H1 (cell line): ENCODE data around the gene BRPF1. TPM values are rescaled to one million over a fixed set of nuclear protein-coding genes. Genes with fewer than 3 reads are reported as not detected.

Experiments used
- CTCF ChIA-PET: fragments of 300-600 bp; sonication (Branson Sonifier 250); formaldehyde crosslinking; loops from one replicate; lab custom pipeline; 2021; ENCODE audit not compliant: partially characterized antibody; lab: Charles Lee
- POLR2A ChIA-PET: fragments of 300-600 bp; sonication (Branson Sonifier 250); formaldehyde crosslinking; loops from one replicate; lab custom pipeline; 2021; ENCODE audit warnings: inconsistent platforms; ENCODE audit not compliant: partially characterized antibody; lab: Charles Lee
- DNase-seq, 2 experiments: peaks; one replicate each; pipeline versions ENCODE4 v3.0.0 to v3.0.0-alpha.2; 2010 to 2022; ENCODE audit warnings: low spot score in 2 of 2, low read depth in 1 of 2, mixed read lengths in 1 of 2
- FAIRE-seq: peaks from 2 replicates; lab custom pipeline; 2011; peaks lifted over from hg19 to GRCh38; lab: Jason Lieb, UNC
- H2AFZ ChIP-seq: 2 replicates; pipeline ENCODE4 v1.8.1; 2012; ENCODE audit warnings: low read length, inconsistent platforms
- H2AK5ac ChIP-seq: 2 replicates; pipeline ENCODE4 v1.6.1; 2013; ENCODE audit warnings: low read depth, low read length
- H2BK120ac ChIP-seq: replicated peaks from 2 replicates; pipeline ENCODE3; 2013; ENCODE audit warnings: low read depth, low read length, inconsistent platforms
- H2BK12ac ChIP-seq: 2 replicates; pipeline ENCODE4 v1.6.1; 2013; ENCODE audit warnings: low read depth, low read length
- H2BK15ac ChIP-seq: 2 replicates; pipeline ENCODE4 v1.6.1; 2013; ENCODE audit warnings: low read length
- H2BK20ac ChIP-seq: 2 replicates; pipeline ENCODE4 v1.6.1; 2013; ENCODE audit warnings: low read length
- H2BK5ac ChIP-seq: 2 replicates; pipeline ENCODE4 v1.6.1; 2013; ENCODE audit warnings: low read depth, low read length
- H3K14ac ChIP-seq: 2 replicates; pipeline ENCODE4 v1.6.1; 2013; ENCODE audit warnings: inconsistent platforms; ENCODE audit not compliant: insufficient read length
- H3K18ac ChIP-seq: 2 replicates; pipeline ENCODE4 v1.6.1; 2013; ENCODE audit warnings: low read length; ENCODE audit errors: extremely low read depth
- H3K23ac ChIP-seq: 2 replicates; pipeline ENCODE4 v1.6.1; 2013; ENCODE audit warnings: inconsistent platforms; ENCODE audit not compliant: insufficient read length
- H3K23me2 ChIP-seq: 2 replicates; pipeline ENCODE4 v1.6.1; 2013; ENCODE audit warnings: low read depth, low read length
- H3K27ac ChIP-seq: 2 replicates; pipeline ENCODE4 v1.6.1; 2011; ENCODE audit warnings: low read depth, low read length, inconsistent platforms
- H3K27me3 ChIP-seq, 4 experiments: replicated peaks in 1 of 4; 1 replicate in 1 of 4; 2 replicates in 3 of 4; pipeline versions ENCODE4 v1.6.1 to v1.8.1; 2011 to 2013; ENCODE audit warnings: low read length in 3 of 4, mild to moderate bottlenecking in 3 of 4, inconsistent platforms in 2 of 4, mixed read lengths in 2 of 4, moderate library complexity in 1 of 4; ENCODE audit not compliant: control insufficient read depth in 3 of 4, insufficient read depth in 3 of 4; ENCODE audit errors: extremely low read depth in 1 of 4
- H3K36me3 ChIP-seq, 4 experiments: 2 replicates each; pipeline versions ENCODE4 v1.6.1 to v1.8.1; 2011 to 2013; ENCODE audit warnings: mild to moderate bottlenecking in 4 of 4, low read length in 3 of 4, moderate library complexity in 2 of 4, control low read depth in 1 of 4, inconsistent platforms in 1 of 4; ENCODE audit not compliant: insufficient read depth in 4 of 4, control insufficient read depth in 2 of 4
- H3K4ac ChIP-seq: replicated peaks from 2 replicates; pipeline ENCODE3; 2013; ENCODE audit warnings: low read length, low read depth, mixed read lengths, inconsistent platforms; ENCODE audit not compliant: insufficient read length
- H3K4me1 ChIP-seq, 4 experiments: replicated peaks in 1 of 4; 1 replicate in 1 of 4; 2 replicates in 3 of 4; pipeline versions ENCODE4 v1.6.1 to v1.8.1; 2011 to 2013; ENCODE audit warnings: low read length in 3 of 4, inconsistent platforms in 2 of 4, mixed read lengths in 1 of 4; ENCODE audit not compliant: insufficient read depth in 4 of 4, control insufficient read depth in 3 of 4
- H3K4me2 ChIP-seq, 2 experiments: 2 replicates each; pipeline versions ENCODE4 v1.6.1 to v1.8.1; 2011 to 2013; ENCODE audit warnings: low read depth in 2 of 2, low read length in 2 of 2, control low read depth in 1 of 2, inconsistent platforms in 1 of 2, mild to moderate bottlenecking in 1 of 2; ENCODE audit not compliant: insufficient read depth in 1 of 2
- H3K4me3 ChIP-seq, 4 experiments: fragments of 200-600, 300-600 bp in 1 of 4; sonication (generic), shearing (Covaris generic), sonication (Bioruptor Twin) in 1 of 4; 2 replicates each; pipeline versions ENCODE4 v1.5.1 to v1.8.1; 2011 to 2016; ENCODE audit warnings: low read length in 4 of 4, low read depth in 3 of 4, control low read depth in 2 of 4, inconsistent platforms in 2 of 4, mild to moderate bottlenecking in 2 of 4, mixed read lengths in 1 of 4, moderate library complexity in 1 of 4; ENCODE audit not compliant: insufficient read depth in 2 of 4; ENCODE audit errors: extremely low read depth in 1 of 4
- H3K56ac ChIP-seq: replicated peaks from 2 replicates; pipeline ENCODE3; 2013; ENCODE audit warnings: low read depth, mild to moderate bottlenecking, mixed read lengths, low read length, inconsistent platforms; ENCODE audit not compliant: insufficient read length
- H3K79me1 ChIP-seq: 2 replicates; pipeline ENCODE4 v1.6.1; 2013; ENCODE audit warnings: low read depth, low read length, control low read depth
- H3K79me2 ChIP-seq, 2 experiments: 2 replicates each; pipeline versions ENCODE4 v1.6.1 to v1.8.1; 2012 to 2013; ENCODE audit warnings: low read length in 2 of 2, mild to moderate bottlenecking in 2 of 2, inconsistent platforms in 1 of 2; ENCODE audit not compliant: insufficient read depth in 2 of 2, control insufficient read depth in 1 of 2
- H3K9ac ChIP-seq, 4 experiments: replicated peaks in 1 of 4; 1 replicate in 1 of 4; 2 replicates in 3 of 4; pipeline versions ENCODE4 v1.6.1 to v1.8.1; 2011 to 2013; ENCODE audit warnings: low read depth in 3 of 4, low read length in 3 of 4, control low read depth in 2 of 4, mild to moderate bottlenecking in 2 of 4, moderate library complexity in 2 of 4, inconsistent platforms in 1 of 4; ENCODE audit errors: extremely low read depth in 1 of 4
- H3K9me3 ChIP-seq, 2 experiments: 2 replicates each; pipeline versions ENCODE4 v1.6.1 to v1.8.1; 2012 to 2013; ENCODE audit warnings: mild to moderate bottlenecking in 2 of 2, moderate library complexity in 2 of 2, control low read depth in 1 of 2, inconsistent platforms in 1 of 2, low read depth in 1 of 2, low read length in 1 of 2, mixed read lengths in 1 of 2; ENCODE audit not compliant: insufficient read depth in 2 of 2
- H4K20me1 ChIP-seq, 2 experiments: replicated peaks in 1 of 2; 2 replicates each; pipeline versions ENCODE3 to v1.8.1; 2011 to 2013; ENCODE audit warnings: inconsistent platforms in 2 of 2, low read length in 2 of 2, mild to moderate bottlenecking in 1 of 2; ENCODE audit not compliant: insufficient read depth in 2 of 2, control insufficient read depth in 1 of 2
- H4K5ac ChIP-seq: 2 replicates; pipeline ENCODE4 v1.6.1; 2013; ENCODE audit warnings: low read length, low read depth, mixed read lengths, inconsistent platforms; ENCODE audit not compliant: insufficient read length
- H4K8ac ChIP-seq: 2 replicates; pipeline ENCODE4 v1.8.0; 2013; ENCODE audit warnings: mild to moderate bottlenecking, moderate library complexity, low read length, inconsistent platforms; ENCODE audit not compliant: insufficient read depth; ENCODE audit errors: extremely low read depth
- H4K91ac ChIP-seq: replicated peaks from 2 replicates; pipeline ENCODE3; 2013; ENCODE audit warnings: low read length, mixed read lengths, inconsistent platforms; ENCODE audit not compliant: insufficient read length
- TAF1 ChIP-seq: IDR thresholded peaks from 2 replicates; pipeline ENCODE4 v1.6.1; 2011; ENCODE audit warnings: mild to moderate bottlenecking, low read depth, low read length
- WGBS, 2 experiments: shearing (Covaris generic) in 1 of 2; methylation state at CpG; one replicate each; pipeline versions ENCODE4 v1.1.6 to v1.1.7; 2013 to 2015; ENCODE audit warnings: low lambda C conversion rate in 2 of 2, mixed read lengths in 2 of 2, inconsistent platforms in 1 of 2, low coverage in 1 of 2, missing lambda C conversion rate in 1 of 2; ENCODE audit not compliant: insufficient replicate concordance in 2 of 2, insufficient coverage in 1 of 2, insufficient read length in 1 of 2; ENCODE audit errors: extremely low coverage in 1 of 2, missing lambda C conversion rate in 1 of 2; 5-methylcytosine and 5-hydroxymethylcytosine counted together
- polyA plus RNA-seq, 7 experiments: library from polyadenylated mRNA; depleted of rRNA in 3 of 7; stranded (reverse) in 5 of 7; unstranded in 2 of 7; fragments of >200 nt in 5 of 7; fragments of 200-250 nt in 2 of 7; gene quantifications; 1 replicate in 5 of 7; 2 replicates in 1 of 7; 4 replicates in 1 of 7; pipeline versions ENCODE4 v1.2.1 to v1.2.3, GENCODE V29; 2011 to 2013; ENCODE audit warnings: missing spikeins in 2 of 7, mixed read lengths in 2 of 7
- total RNA-seq: library from RNA; stranded (reverse); fragmentation: NEBNext Ultra II Directional; extraction: Animal tissue kit (Norgen Biotek cat#: 25700); gene quantifications from 2 replicates; pipeline ENCODE4 v1.2.1, GENCODE V29; 2021

The BRPF1 gene
- total and polyA plus RNA-seq, 2 of the 8 experiments (the other 6 are each of a cell fraction or from before 2014, with no cell fraction given) = 11.3 to 21.7 TPM

GRCh38 chr3:9768141-9768775 is 36.7 kb downstream of the BRPF1 start:
- Histone ChIP-seq H2BK120ac (no peak overlapping the region), H2AK5ac (no peak overlapping the region), H4K8ac (no peak overlapping the region), H3K4me3 (no peak overlapping the region), H3K36me3 (no peaks in the 10 kb centered on the region), H2BK12ac (no peak overlapping the region), H3K79me2 (no peaks in the 10 kb centered on the region), H3K4me2 (no peak overlapping the region), H3K56ac (no peak overlapping the region), H4K5ac (no peak overlapping the region), H3K9me3 (no peaks in the 10 kb centered on the region), H3K14ac (no peak overlapping the region), H3K9ac (no peak overlapping the region), H3K27me3 (peaks cover 1 to 28% (median 23%) of the 10 kb centered on the region in 4 experiments; a peak in 6 of 7 replicates), H2BK20ac (no peak overlapping the region), H4K91ac (no peak overlapping the region), H3K23me2 (peaks cover 7% of the 10 kb centered on the region), H3K4me1 (peaks cover 0 to 10% (median 2%) of the 10 kb centered on the region in 4 experiments; a peak in 1 of 7 replicates), H3K27ac (no peak overlapping the region), H4K20me1 (peaks cover 0 to 5% of the 10 kb centered on the region in 2 experiments), H2BK5ac (no peak overlapping the region), H2AFZ (no peak overlapping the region), H2BK15ac (no peak overlapping the region), H3K18ac (no peak overlapping the region), H3K4ac (no peak overlapping the region), H3K23ac (no peak overlapping the region), H3K79me1 (no peaks in the 10 kb centered on the region)
- TF ChIP-seq TAF1 = no peak
- no peak for FAIRE-seq
- DNase-seq = no peak
- WGBS, 2 experiments = 89% methylated on average over 6 of the region's 6 CpGs; no CpG with 5 or more reads in 1 of the 2 experiments
- POLR2A ChIA-PET = interaction anchor here (1.4 to 5.2 kb wide), 4 partner anchors 8 to 25 kb away, joined by 6 to 43 read pairs (median 12); partner anchors contain the start of genes ARPC4, OGG1 and TADA3
- CTCF ChIA-PET = interaction anchor here (0.9 to 1.6 kb wide), 4 partner anchors 14 to 40 kb away, joined by 3 to 5 read pairs (median 4); no protein-coding TSS in a partner anchor
